Ramos (cell line): ENCODE measurements around the gene SLC52A1.
"Not testable (repeated sequence)": the region's sequence is repeated elsewhere in the genome, so short reads cannot be mapped to it uniquely, and the experiment has no call there.

ENCODE experiments used
- in situ Hi-C: fragments of 300-500 bp; cut with MboI; formaldehyde crosslinking; loops from one replicate; pipeline ENCODE4 v1.14.3; 2022; ENCODE audit warnings: low sequenced_read_pairs; ENCODE audit not compliant: unreplicated experiment

The SLC52A1 gene

DNA sequence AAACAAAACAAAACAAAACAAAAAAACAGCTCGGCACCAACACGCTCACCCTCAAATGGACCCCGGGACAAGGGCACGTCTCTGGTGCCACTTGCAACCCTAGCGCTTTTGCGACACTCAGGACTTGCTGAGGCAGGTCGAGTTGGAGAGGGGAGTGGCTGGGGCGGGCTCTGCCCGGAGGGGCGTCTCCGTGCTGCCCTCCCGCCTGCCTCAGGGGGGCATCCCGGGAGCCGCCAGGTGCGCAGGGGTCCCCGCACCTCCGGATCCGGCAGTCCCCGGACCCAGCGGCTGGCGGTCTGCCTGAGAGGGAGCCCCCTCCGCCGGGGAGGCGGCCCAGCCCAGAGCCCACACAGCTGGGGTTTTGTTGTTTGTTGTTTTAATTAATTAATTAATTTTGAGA, at the start of gene SLC52A1:
Gene SLC52A1 (minus strand): TSS at position 112 of the 400 bp plus-strand sequence. CDS start 820 bp downstream, outside the sequence.
- in situ Hi-C loops = no loop called here

- in situ Hi-C loops = no loop called here
Measured at GRCh38 chr17:5080591-5080990, 45.4 kb upstream of the SLC52A1 start.

DNA sequence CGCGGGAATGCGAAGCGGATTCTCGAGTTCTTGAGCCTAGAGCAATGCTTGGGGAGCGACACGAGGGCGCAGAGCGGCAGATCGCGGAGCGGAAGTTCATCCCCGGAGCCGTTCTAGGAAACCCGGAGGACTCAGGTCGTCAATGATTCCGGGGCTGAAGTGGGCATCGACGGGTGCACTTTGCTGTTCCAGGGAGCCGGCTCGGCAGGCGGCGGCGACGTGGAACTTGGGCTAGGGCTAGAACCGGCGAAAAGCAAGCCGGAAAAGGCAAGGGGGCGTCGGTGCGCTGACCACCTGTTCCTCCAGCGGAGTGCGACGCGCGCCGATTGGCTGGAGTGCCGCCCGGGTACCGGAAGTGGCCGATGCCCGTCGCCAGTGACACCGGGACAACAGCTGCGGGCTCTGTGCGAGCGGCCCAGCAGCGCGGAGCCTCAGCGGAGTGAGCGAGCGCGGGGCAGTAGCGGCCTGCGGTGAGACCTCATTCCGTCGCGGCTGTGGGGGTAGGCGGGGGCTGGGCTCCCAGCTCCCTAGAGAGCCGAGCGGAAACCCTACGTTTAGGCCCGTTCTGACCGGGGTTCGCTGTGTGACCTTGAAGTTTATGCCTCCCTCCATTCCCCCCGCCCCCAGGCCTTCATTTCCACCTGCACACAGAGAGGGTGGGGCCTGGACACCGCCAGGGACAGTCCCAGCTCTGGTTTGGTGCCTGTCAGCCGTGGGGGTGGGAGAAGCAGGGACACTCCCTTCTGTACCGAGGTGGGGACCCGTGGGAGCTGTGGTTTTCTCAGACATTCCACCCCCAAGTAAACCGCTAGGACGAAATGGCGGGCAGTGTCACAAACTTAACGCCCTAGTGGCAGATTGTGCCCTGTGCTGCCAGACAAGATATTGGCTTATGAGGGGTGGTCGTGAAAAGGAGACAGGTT, 43.1 kb upstream of the SLC52A1 start, which contains the start of gene ZFP3:
Gene ZFP3 (plus strand): TSS at position 362 of the 923 bp plus-strand sequence. CDS start 13,038 bp downstream, outside the sequence.
- in situ Hi-C loops = no loop called here

GRCh38 chr17:5077781-5078105, 42.5 kb upstream of the SLC52A1 start:
- in situ Hi-C loops = no loop called here

DNA sequence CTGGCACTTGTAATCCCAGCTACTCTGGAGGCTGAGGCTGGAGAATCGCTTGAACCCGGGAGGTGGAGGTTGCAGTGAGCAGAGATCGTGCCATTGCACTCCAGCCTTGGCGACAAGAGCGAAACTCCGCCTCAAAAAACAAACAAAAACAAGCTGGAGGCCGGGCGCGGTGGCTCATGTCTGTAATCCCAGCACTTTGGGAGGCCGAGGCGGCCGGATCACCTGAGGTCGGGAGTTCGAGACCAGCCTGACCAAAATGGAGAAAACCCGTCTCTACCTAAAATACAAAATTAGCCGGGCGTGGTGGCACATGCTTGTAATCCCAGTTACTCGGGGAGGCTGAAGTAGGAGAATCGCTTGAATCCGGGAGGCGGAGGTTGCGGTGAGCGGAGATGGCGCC, 42.0 kb upstream of the SLC52A1 start:
- in situ Hi-C loops = not testable (repeated sequence)

DNA sequence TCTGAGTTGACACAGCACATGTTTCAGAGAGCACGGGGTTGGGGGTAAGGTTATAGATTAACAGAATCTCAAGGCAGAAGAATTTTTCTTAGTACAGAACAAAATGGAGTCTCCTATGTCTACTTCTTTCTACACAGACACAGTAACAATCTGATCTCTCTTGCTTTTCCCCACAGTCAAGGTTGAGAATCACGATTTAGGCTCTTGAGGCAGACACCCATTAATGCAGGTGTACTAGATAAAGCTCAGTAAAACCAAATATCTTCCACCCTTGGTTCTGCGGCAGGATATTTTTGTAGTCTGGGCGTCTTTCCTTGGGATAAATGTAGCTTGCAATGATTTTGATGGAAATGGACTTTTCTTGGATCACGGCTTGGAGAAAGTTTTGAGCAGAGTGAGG, 40.2 kb upstream of the SLC52A1 start:
- in situ Hi-C loops = not testable (repeated sequence)

DNA sequence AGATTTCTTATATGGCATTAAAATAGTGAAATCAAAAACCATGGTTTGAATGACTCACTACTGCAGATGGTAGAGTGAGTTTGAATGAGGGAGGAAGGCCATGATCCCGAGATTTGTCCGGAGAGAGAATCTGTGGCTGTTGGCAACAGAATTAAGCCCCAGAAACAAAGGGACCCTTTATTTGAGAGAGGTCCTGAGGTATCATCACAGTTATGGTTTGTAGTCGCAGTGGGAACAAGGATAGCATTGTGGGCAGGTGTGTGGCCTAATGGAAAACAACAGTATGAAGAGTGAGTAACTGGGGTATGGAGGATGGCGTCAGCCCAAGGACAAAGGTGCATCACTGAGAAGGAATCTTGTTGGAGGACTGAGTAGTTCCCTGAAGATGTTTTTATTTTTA, 34.5 kb upstream of the SLC52A1 start:
- in situ Hi-C loops = no loop called here

DNA sequence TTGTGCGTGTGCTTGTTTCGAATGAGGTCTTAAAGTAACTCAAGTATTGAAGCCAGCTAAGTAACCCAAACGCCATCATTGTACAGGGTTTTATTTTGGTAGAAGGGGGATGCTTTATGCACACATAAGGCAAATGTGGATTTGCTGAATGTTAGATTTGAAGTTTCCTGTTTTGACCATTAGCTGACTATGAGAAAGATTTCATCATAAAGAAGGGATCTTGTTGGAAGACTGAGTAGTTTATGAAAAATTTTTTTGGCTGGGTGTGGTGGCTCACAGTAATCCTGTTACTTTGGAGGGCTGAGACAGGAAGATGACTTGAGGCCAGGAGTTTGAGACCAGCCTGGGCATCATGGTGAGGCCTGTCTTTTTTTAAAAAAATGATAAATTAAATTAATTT, 33.0 kb upstream of the SLC52A1 start:
- in situ Hi-C loops = no loop called here

DNA sequence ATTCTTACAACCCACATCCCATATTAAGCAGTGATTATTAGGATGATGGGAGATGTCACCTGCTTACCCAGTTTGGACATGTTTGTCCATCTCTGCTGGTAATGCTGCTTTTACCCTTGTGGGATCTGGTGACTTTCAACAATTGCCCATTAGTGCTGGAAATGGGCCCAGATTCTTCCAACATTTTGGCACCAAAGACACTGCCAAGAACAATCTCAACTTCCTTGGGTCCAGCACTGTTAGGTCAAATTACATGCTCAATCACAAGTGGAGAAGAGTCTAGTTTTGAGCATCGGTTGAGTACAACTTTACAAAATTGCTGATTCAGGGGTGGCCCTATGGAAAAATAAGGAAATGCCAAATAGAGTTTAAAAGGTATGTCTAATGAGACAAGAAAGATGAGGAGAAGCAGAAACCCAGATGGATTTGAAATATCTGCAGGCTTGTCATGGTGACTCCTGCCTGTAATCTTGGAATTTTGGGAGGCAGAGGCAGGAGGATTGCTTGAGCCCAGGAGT, 30.1 kb upstream of the SLC52A1 start:
- in situ Hi-C loops = no loop called here

DNA sequence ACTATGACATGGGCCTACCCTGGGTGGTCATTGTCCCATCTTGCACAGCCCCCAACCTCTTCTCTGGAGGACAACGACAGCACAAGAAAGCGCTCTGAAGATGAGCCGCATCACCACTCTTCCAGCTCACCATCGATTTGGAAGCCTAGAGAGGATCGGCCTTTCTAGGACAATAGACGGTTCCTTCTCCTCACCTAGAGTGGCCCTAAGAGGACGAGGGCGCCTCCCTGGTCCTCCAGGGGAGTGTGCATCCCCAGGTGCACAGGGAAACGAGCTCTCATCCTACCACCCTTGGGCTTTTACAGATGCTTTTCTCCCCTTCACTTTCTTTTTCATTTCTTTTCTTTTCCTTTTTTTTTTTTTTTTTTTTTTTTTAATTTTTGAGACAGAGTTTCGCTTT, 20.3 kb upstream of the SLC52A1 start:
- in situ Hi-C loops = loop anchor here (10.0 kb wide), 1 partner anchor 151 kb away; the partner anchor contains the start of gene CHRNE

- in situ Hi-C loops = loop anchor here (10.0 kb wide), 1 partner anchor 145 kb away; the partner anchor contains the start of gene CHRNE
Measured at GRCh38 chr17:5050278-5050677, 15.1 kb upstream of the SLC52A1 start.

DNA sequence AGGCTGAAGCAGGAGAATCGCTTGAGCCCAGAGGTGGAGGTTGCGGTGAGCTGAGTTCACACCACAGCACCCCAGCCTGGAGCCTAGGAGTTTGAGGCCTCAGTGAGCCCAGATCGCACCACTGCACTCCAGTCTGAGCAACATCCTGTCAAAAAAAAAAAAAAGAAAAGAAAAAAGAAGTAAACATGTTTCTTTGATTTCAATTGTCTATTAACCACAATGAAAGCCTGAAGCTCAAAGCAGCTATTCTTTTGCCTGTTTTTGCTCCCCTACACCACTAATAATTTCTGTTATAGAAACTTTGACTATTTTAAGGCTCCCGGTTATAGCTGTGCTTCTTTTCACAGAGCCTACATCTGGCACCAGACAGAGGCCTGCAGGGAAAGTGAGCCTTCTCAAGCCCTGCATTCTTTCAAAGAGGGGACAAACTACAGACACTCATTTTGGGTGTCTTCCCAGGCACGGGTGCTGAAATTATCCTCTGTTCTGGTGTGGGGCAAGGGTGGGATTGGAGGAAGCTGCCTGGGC, 14.2 kb upstream of the SLC52A1 start:
- in situ Hi-C loops = no loop called here

DNA sequence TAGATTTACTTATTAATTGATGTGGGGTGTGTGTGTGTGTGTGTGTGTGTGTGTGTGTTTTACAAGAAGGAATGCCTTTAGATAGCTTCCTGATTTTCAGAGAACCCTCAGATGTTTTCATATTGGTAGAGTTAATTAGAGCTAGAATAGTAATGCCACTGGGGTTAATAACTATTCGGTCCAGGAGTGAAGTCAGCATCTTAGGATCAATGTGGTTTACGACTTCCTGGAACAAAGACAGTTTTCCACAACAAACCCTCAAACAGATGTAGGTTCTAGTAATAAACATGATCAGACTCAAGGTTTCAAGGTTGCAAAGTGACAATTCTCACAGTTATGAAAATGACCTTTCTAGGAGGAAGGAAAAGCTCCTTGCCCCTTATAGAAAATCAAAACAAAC, 12.2 kb upstream of the SLC52A1 start:
- in situ Hi-C loops = no loop called here

GRCh38 chr17:5045496-5045895, 10.3 kb upstream of the SLC52A1 start:
- in situ Hi-C loops = no loop called here

DNA sequence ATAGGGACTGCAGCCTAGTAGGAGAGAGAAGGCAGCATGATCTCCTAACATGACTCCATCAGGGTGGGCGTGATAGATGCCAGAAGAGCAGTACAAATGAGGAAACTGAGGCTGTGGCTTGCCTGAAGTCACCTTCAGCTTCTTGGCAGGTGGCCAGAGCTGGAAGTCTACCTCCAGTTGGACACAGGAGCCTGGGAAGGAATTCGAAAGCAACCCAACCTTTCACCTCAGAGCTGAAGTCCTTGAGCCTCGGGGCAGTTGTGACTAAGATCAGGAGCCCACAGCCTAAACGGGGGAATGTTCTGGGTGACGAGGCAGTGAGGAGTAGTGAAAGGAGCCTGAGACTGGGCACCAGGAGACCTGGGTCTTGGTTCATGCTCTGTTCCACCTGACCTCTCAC, 9.4 kb upstream of the SLC52A1 start:
- in situ Hi-C loops = no loop called here

GRCh38 chr17:5043524-5043923, 8.3 kb upstream of the SLC52A1 start:
- in situ Hi-C loops = no loop called here

DNA sequence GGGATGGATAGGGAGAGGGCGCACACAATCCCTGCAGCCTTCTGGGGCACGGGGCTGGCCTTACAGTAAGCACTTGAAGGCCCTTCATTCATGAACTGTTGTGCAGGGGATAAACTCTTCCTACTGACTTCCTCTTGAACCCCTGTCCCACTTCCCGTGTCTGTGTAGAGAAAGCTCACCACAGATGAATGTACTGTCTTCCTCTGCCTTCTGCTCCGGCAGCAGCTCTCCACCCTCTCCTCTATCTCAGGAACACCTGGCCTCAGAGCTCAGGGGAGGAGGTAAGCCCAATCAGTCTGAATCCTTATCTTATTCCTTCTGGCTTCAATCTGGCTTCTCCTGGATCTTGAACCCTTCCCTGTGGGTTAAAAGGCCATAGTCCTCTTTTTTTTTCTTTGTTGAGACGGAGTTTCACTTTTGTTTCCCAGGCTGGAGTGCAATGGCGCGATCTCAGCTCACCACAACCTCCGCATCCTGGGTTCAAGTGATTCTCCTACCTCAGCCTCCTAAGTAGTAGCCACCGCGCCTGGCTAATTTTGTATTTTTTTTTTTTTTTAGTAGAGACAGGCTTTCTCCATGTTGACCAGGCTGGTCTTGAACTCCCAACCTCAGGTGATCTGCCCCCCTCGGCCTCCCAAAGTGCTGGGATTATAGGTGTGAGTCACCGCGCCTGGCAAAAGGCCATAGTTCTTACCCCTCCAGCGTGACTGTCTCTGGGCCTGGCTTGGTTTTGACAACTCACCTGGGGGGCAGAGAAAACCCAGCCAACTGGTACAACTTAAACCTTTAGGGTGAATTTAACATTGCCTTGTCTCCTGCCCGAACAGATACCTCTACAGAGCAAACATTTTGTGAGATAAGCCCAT, 7.2 kb upstream of the SLC52A1 start:
- in situ Hi-C loops = no loop called here

DNA sequence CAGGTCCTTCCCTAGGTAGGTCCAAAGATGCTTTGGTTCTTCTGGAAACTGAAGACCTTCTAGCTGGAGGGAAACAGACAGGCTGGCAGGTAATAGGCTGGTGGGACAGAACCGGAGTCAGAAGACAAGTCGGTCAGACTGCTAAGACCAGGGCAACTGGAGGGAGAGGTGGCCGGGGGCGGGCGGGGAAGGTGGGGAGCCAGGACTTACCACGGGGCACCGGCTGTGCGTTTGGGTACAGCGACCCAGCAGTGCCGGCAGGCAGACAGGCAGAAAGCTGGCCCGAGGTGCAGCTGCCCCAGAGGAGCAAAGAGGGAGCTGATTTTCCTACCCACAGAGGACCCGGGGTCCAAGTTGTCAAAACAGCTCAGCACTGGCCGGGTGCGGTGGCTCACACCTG, 575 bp downstream of the SLC52A1 start:
- in situ Hi-C loops = no loop called here

DNA sequence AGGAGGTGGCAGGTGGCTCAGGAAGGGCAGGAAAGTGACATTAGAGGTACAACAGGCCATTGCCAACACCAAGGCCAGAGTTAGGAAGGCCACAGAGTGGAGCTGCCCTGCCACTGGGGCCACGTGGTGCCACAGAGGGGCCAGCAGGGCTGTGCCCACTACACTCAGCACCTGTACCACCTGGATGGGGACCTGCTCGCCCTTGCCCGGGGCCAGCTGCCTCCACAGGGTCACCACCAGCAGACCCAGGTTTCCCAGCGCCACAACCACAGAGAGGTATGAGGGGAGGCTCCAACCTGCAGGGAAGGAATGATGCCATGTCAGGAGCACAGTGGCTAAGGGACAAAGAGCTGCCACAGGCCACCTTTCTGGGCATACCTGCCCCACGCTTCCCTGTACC, 1.2 kb downstream of the SLC52A1 start:
- in situ Hi-C loops = no loop called here

DNA sequence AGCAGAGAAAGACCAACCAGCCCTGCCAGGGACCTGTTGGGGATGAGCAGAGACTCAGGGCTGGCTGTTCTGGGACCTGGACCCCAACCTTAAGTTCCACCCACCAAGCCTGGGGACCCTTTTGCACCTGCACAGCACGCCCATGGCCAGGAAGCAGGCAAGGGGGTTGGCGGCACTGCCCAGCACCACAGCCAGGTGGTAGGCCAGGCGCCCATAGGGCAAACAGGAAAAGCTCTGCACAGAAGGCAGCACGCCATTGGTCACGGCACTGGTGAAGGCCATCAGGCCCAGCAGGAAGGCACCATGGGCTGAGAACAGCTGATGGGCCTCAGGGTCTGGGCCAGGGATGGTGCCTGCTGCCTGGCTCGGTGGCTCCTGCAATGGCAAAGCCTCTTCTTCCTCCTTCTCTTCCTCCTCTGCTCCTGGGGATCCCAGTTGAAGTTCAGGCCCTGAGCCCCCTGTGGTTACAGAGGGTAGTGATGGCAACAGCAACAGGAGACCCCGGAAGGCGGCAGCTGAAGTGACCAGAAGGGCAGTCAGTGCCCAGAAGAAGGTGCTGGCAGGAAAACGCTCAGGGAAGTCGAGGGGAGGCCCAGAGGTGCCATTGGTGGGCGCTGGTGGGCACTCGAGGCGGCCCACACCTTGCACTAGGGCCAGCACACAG, 1.7 kb downstream of the SLC52A1 start:
- in situ Hi-C loops = no loop called here
